Naive B cell (primary cell): Measurements from ENCODE around the gene ADH1C. TPM values are rescaled to one million over a fixed set of nuclear protein-coding genes. Genes with fewer than 3 reads are reported as not detected.
"Not testable (repeated sequence)": the region's sequence is repeated elsewhere in the genome, so short reads cannot be mapped to it uniquely, and the experiment has no call there.

Experiments
- ATAC-seq, 2 donors: fragments of 150-1000 bp; cut with Tn5 transposase; 2 replicates each; pipeline ENCODE4 v1.10.0; 2021; ENCODE audit warnings: low read depth in 2 of 2, mild to moderate bottlenecking in 2 of 2, moderate library complexity in 2 of 2
- DNase-seq: peaks from one replicate; pipeline ENCODE4 v3.0.0; 2022
- H3K27ac Mint-ChIP-seq, 6 donors: one replicate each; pipeline ENCODE4 v1.8.0; 2020 to 2022; ENCODE audit warnings: mild to moderate bottlenecking in 6 of 6, mixed read lengths in 6 of 6, moderate library complexity in 5 of 6, inconsistent platforms in 2 of 6
- H3K27me3 Mint-ChIP-seq, 3 donors: one replicate each; pipeline ENCODE4 v1.8.0; 2021 to 2022; ENCODE audit warnings: mixed read lengths in 3 of 3, mild to moderate bottlenecking in 1 of 3
- H3K36me3 Mint-ChIP-seq, 2 donors: one replicate each; pipeline ENCODE4 v1.8.0; 2020 to 2022; ENCODE audit warnings: mixed read lengths in 2 of 2, inconsistent platforms in 1 of 2, mild to moderate bottlenecking in 1 of 2
- H3K4me1 Mint-ChIP-seq, 3 donors: one replicate each; pipeline ENCODE4 v1.8.0; 2020 to 2022; ENCODE audit warnings: mixed read lengths in 3 of 3, inconsistent platforms in 1 of 3, mild to moderate bottlenecking in 1 of 3, moderate library complexity in 1 of 3
- H3K4me3 Mint-ChIP-seq, 8 donors: one replicate each; pipeline ENCODE4 v1.8.0; 2020 to 2022; ENCODE audit warnings: mild to moderate bottlenecking in 8 of 8, mixed read lengths in 8 of 8, moderate library complexity in 8 of 8, inconsistent platforms in 2 of 8
- H3K9me3 Mint-ChIP-seq, 7 donors: one replicate each; pipeline ENCODE4 v1.8.0; 2020 to 2022; ENCODE audit warnings: mixed read lengths in 7 of 7, mild to moderate bottlenecking in 5 of 7, inconsistent platforms in 2 of 7, moderate library complexity in 1 of 7
- polyA plus RNA-seq, 6 donors: library from polyadenylated mRNA; unstranded; fragments of 300-500 nt; fragmentation: Illumina TruSeq; gene quantifications; one replicate each; pipeline ENCODE4 v1.2.3, GENCODE V29; 2021; ENCODE audit warnings: low read depth in 6 of 6

The ADH1C gene
- polyA plus RNA-seq, 6 donors from 2014 or later: not detected

GRCh38 chr4:99342624-99343023 is 9.9 kb downstream of the ADH1C start:
- not testable (repeated sequence) for H3K9me3 Mint-ChIP-seq, ATAC-seq, H3K27ac Mint-ChIP-seq, H3K36me3 Mint-ChIP-seq, H3K4me1 Mint-ChIP-seq, H3K27me3 Mint-ChIP-seq, H3K4me3 Mint-ChIP-seq, DNase-seq

DNA sequence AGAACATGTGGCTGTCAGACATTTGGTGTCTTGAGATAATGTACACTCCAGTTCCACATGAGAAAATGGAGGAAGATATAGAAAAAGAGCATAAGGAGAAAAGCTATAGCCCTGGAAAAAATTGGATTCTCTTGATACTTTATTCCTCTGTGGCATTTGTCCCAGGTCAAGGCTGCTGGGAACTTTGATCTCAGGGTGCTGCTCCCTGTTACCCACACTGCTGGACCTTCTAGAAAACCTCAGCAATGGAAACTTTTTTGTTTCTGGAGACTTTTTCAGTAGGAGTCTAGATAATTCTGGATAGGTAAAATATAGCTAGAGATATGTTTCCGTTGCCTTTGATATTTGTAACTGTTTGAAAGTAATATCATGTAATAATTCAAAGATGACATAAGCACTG is 11.1 kb downstream of the ADH1C start:
- Mint-ChIP-seq H3K27ac (no peak overlapping the region), H3K36me3 (no peaks in the 10 kb centered on the region), H3K4me1 (no peaks in the 10 kb centered on the region), H3K9me3 (peaks cover 0 to under 1% (median 0%) of the 10 kb centered on the region in 7 donors), H3K4me3 (no peak overlapping the region), H3K27me3 (no peaks in the 10 kb centered on the region)
- no peak for DNase-seq
- no peak for ATAC-seq

DNA sequence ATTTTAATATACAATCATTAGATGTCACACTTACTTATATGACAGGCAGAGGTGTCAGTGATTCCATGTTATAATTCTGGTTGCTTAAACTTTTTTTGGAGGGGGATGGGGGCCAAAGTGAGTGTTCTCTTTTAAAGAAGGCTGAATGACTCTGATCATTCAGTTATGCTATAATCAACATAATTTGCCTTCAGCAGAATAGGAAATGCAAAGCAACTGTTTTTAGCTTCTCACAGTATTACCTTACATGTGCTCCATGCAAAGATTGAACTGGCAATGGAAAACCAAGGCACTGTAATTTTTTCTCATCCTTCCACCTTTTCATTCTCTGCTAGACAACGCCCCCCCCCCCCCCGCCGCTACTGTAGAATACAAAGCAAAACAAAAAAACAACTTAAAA is 13.4 kb downstream of the ADH1C start:
- ATAC-seq: no peak
- Mint-ChIP-seq H3K36me3 (no peaks in the 10 kb centered on the region), H3K27ac (no peak overlapping the region), H3K9me3 (peaks cover 0 to 5% (median 0%) of the 10 kb centered on the region in 7 donors), H3K27me3 (no peaks in the 10 kb centered on the region), H3K4me1 (no peaks in the 10 kb centered on the region), H3K4me3 (no peak overlapping the region)
- DNase-seq: no peak

DNA sequence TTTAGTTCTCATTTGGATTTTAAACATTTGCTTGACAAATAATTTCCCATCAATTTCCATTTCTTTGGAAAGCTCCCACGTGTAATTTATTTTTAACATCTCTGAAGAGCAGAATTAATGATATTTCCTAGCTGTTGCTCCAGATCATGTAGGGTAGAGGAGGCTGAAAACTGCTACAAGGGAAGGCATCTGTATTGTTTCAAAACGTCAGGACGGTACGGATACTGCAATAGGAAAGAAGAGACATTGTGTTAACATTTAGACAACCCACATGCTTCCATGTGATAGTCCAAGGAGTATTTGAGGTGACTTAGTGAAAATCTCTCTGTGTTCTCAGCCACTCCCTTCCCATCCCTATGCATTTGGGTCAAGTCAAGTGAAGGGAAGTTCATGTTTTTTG is 16.0 kb downstream of the ADH1C start:
- no peak overlapping the region for H3K4me3 Mint-ChIP-seq
- no peak overlapping the region for H3K27ac Mint-ChIP-seq
- no peaks in the 10 kb centered on the region for H3K27me3 Mint-ChIP-seq
- H3K9me3 Mint-ChIP-seq: peaks cover 0 to 10% (median 0%) of the 10 kb centered on the region in 7 donors
- DNase-seq (no peak), ATAC-seq (no peak)
- no peaks in the 10 kb centered on the region for H3K36me3 Mint-ChIP-seq
- H3K4me1 Mint-ChIP-seq: no peaks in the 10 kb centered on the region

DNA sequence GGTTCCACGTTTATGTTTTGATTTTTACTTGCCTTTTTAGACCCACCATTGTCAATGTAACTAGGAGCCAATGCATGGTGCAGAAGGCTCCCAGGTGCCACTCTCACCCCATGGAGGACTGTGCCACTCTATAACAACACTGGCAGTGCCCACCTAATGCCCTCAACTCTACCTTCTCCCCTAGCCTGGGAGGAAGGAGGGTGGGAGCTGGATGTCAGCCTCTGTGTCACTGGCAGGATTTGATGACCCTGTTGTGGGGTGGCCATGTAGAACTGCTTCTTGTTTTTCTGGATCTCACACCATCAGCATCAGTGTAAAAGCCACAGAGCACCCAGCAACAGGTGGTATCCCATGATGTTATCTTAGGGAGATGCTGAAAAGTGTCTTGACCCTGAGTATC is 17.7 kb downstream of the ADH1C start:
- H3K27me3 Mint-ChIP-seq: no peaks in the 10 kb centered on the region
- DNase-seq: no peak
- H3K9me3 Mint-ChIP-seq: peaks cover 0 to 10% (median 0%) of the 10 kb centered on the region in 7 donors
- no peak overlapping the region for H3K27ac Mint-ChIP-seq
- no peaks in the 10 kb centered on the region for H3K36me3 Mint-ChIP-seq
- H3K4me3 Mint-ChIP-seq: no peak overlapping the region
- no peak for ATAC-seq
- no peaks in the 10 kb centered on the region for H3K4me1 Mint-ChIP-seq

DNA sequence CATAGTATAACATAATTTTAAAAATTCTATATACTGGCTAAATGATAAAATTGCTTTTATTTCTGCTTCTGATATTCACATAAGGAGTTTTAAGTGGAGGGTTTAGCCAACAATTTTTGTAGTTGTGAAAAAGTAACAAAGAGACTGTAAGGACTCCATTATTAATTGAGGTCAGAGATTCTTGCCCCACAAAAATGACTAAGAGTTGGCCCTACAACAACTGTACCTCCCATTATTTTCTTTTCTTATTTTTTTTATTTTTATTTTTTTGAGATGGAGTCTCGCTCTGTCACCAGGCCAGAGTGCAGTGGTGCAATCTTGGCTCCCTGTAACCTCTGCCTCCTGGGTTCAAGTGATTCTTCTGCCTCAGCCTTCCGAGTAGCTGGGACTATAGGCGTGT is 21.9 kb downstream of the ADH1C start:
- ATAC-seq (no peak), DNase-seq (no peak)
- Mint-ChIP-seq H3K36me3 (no peaks in the 10 kb centered on the region), H3K9me3 (peaks cover 0 to 23% (median 4%) of the 10 kb centered on the region in 7 donors), H3K27me3 (peaks cover 0 to 4% (median 0%) of the 10 kb centered on the region in 3 donors), H3K4me1 (no peaks in the 10 kb centered on the region), H3K27ac (no peak overlapping the region), H3K4me3 (no peak overlapping the region)

DNA sequence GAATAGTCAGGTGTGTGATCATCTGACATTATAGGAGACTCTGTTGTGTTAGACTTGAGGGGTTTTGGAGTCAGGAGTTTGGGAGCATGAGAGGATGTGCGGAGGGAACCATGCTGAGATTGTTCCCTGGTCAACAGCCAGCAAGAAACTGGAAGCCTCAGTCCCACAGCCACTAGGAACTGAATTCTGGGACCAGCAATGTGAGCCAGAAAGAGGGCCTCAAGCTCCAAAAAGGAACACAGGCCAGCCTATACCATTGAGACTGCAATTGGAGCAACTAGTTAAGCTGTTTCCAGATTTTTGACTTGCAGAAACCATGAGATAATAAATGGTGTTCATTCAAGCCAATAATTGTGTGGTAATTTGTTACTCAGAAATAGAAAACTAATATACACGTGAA is 22.7 kb downstream of the ADH1C start:
- no peak overlapping the region for H3K27ac Mint-ChIP-seq
- H3K4me3 Mint-ChIP-seq: no peak overlapping the region
- peaks cover 0 to 18% (median 4%) of the 10 kb centered on the region in 7 donors for H3K9me3 Mint-ChIP-seq
- H3K4me1 Mint-ChIP-seq: no peaks in the 10 kb centered on the region
- ATAC-seq (no peak), DNase-seq (no peak)
- peaks cover 0 to 4% (median 0%) of the 10 kb centered on the region in 3 donors for H3K27me3 Mint-ChIP-seq
- no peaks in the 10 kb centered on the region for H3K36me3 Mint-ChIP-seq

DNA sequence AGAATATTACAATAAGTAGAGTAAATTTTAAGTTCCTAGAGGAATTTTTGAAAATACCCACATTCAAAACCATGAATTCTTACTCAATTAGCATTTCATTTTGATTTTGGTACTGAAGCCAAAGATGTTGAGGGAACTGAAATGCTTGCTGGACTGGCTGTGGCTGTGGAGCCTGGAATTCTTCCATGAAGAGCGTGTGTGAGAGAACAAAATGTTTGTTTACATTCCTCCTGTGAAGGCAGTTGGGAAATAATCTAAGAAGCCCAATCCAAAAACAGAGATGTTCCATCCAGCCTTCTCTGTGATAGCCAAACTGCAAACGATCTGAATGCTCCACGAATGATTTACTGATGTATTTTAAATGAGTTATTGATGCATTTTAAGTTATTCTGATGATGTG is 27.6 kb downstream of the ADH1C start:
- Mint-ChIP-seq H3K27ac (no peak overlapping the region), H3K4me1 (no peaks in the 10 kb centered on the region), H3K36me3 (no peaks in the 10 kb centered on the region), H3K4me3 (no peak overlapping the region), H3K9me3 (peaks cover 0 to 13% (median 5%) of the 10 kb centered on the region in 7 donors), H3K27me3 (peaks cover 0 to 8% (median 0%) of the 10 kb centered on the region in 3 donors)
- ATAC-seq (no peak), DNase-seq (no peak)

DNA sequence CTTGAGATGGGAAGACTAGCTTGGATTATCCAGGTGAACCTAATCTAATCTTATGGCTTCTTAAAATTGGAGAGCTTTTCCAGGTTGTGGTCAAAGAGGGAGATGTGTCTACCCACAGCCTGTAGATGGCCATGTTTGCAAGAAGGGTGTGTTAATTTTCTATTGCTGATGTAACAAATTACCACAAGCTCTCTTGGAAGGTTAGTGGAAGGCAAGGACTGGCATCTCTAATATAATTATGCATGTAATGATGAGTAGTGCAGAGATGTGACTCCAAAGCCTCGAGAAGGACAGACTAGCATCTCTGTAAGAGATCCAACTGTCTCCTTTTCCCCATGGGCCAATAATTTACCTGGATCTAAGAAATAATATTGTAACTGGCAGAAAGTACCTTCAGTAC is 28.2 kb downstream of the ADH1C start:
- H3K36me3 Mint-ChIP-seq: no peaks in the 10 kb centered on the region
- H3K4me3 Mint-ChIP-seq: no peak overlapping the region
- ATAC-seq (no peak), DNase-seq (no peak)
- no peak overlapping the region for H3K27ac Mint-ChIP-seq
- H3K9me3 Mint-ChIP-seq: peaks cover 0 to 13% (median 5%) of the 10 kb centered on the region in 7 donors
- peaks cover 0 to 8% (median under 1%) of the 10 kb centered on the region in 3 donors for H3K27me3 Mint-ChIP-seq
- H3K4me1 Mint-ChIP-seq: no peaks in the 10 kb centered on the region

DNA sequence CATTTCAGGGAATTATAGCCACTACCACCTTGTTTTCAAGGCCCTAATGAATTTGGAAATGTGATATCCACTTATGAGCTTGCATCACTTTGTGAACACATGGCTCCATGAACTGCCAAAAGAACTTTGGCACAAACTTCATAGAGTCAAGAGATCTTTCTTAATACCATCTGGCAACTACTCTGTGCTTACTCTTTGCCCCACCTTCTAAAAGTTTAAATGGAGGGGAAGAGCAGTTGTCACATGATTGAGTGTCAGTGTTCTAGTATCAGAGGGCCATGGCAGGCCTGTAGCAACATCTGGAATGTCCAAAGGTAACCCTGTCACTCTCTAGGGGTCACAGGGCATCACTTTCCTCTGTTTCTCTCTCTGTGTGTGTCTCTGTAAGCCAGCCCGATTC is 28.8 kb downstream of the ADH1C start:
- Mint-ChIP-seq H3K27ac (no peak overlapping the region), H3K4me1 (no peaks in the 10 kb centered on the region), H3K36me3 (no peaks in the 10 kb centered on the region), H3K4me3 (no peak overlapping the region), H3K9me3 (peaks cover 0 to 13% (median 5%) of the 10 kb centered on the region in 7 donors), H3K27me3 (peaks cover 0 to 8% (median 6%) of the 10 kb centered on the region in 3 donors)
- DNase-seq: no peak
- ATAC-seq: no peak

DNA sequence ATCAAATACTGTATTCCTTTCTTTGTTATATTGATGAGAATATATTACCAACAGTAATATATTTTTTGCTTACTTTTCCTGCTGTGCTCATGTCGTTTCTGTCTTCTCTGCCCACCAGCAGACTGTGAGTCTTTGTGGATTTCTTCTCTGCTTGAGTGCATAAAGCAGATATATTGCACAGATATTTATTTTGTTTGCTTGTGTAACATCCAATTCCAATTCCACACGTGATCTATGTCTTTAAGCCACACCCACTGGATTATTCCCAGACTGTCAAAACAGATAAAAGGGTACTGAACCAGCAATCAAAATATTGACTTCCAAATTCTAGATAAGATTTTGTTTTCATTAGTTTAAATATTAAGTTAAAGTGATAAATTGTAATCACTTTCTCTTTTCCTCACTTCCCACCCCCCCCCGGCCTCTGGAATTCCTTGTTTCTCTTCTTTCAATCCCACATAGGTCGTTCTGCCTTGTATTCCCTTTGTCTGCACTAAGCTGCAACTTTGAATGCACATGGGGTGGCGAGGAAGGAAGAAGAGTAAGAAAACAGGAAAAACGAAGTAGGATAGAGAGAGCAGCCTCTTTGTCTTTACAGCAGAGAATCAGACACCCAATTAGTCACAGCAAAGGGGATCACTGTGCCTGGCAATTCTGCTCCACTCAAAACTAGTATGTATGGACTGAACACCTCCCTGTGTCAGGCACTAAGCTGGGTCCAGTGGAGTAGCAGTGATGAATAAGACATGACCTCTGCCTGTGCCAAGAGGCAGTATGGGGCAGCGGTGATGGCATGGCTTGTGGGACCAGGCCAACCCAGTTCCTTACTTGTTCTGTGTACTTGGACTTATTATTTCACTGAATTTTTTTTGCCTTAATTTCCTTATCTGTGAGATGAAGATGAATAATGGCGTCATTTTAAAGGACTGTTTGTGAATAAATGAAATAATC is 31.0 kb downstream of the ADH1C start, which contains the start of gene ADH1B:
Gene ADH1B (minus strand): TSS at position 161 of the 951 bp plus-strand sequence. CDS start 70 bp downstream, at position 91.
- H3K4me3 Mint-ChIP-seq: no peak within 1 kb of the TSS
- no peaks in the 10 kb centered on the region for H3K4me1 Mint-ChIP-seq
- peaks cover 0 to 7% (median 6%) of the 10 kb centered on the region in 3 donors for H3K27me3 Mint-ChIP-seq
- ATAC-seq: no peak
- H3K36me3 Mint-ChIP-seq: no peaks in the 10 kb centered on the region
- H3K27ac Mint-ChIP-seq: no peak within 1 kb of the TSS
- H3K9me3 Mint-ChIP-seq: peaks cover 0 to 2% (median 1%) of the 10 kb centered on the region in 7 donors
- DNase-seq: no peak

DNA sequence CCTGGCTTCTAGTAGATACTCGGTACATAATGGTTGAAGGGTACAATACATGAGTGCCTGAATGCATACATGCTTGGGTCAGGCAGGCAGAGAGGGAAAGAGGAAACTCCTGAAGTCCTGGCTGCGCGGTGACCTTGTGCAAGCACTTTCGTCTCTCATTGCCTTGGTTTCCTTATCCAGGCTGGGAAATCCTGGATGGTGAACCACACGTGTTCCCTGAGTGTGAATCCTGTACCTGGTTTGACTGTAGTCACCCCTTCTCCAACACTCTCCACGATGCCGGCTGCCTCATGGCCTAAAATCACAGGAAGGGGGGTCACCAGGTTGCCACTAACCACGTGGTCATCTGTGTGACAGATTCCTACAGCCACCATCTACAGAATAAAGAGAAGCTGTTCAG is 34.7 kb downstream of the ADH1C start:
- H3K9me3 Mint-ChIP-seq, H3K4me1 Mint-ChIP-seq, H3K27ac Mint-ChIP-seq, ATAC-seq, H3K27me3 Mint-ChIP-seq, DNase-seq, H3K4me3 Mint-ChIP-seq, H3K36me3 Mint-ChIP-seq: not testable (repeated sequence)

DNA sequence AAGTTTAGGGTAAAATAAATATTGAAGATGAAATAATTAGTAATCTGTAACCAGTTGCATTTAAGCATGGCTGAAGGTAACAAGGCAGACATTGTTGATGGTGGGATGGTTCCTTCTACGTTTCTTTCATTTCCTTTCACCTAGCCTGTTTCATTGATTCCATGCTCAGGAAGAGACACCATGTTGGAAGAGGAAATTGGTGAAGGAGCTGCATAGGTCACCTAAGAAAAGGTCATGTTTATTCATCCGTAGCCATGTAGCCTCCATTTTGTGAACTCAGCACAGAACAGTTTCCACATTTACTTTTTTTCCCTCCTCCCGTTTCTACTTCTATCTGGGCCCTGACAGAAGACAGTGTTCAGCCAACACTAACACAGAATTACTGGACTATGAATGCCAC is 35.2 kb downstream of the ADH1C start:
- ATAC-seq (no peak), DNase-seq (no peak)
- Mint-ChIP-seq H3K4me3 (no peak overlapping the region), H3K9me3 (peaks cover 0 to 1% (median 0%) of the 10 kb centered on the region in 7 donors), H3K27me3 (peaks cover 0 to 7% (median 6%) of the 10 kb centered on the region in 3 donors), H3K27ac (no peak overlapping the region), H3K4me1 (no peaks in the 10 kb centered on the region), H3K36me3 (no peaks in the 10 kb centered on the region)

GRCh38 chr4:99315839-99316238 is 36.7 kb downstream of the ADH1C start:
- Mint-ChIP-seq H3K27ac (no peak overlapping the region), H3K27me3 (peaks cover 0 to 7% (median 6%) of the 10 kb centered on the region in 3 donors)

More at GRCh38 chr4:99315839-99316238, 36.7 kb downstream of the ADH1C start:
- DNase-seq (no peak), ATAC-seq (no peak)
- no peak overlapping the region for H3K4me3 Mint-ChIP-seq
- no peaks in the 10 kb centered on the region for H3K4me1 Mint-ChIP-seq
- no peaks in the 10 kb centered on the region for H3K36me3 Mint-ChIP-seq
- peaks cover 0 to 1% (median 0%) of the 10 kb centered on the region in 7 donors for H3K9me3 Mint-ChIP-seq
